BLaER1 treated with 17β-estradiol and CSF1 and Interleukin-3, amounts not matched to agents 10 nM and 100 nM (cell line): ENCODE results near the gene VGLL4.
A peak's percentile ranks its signal among the peaks of the same experiment; 100 is the strongest.

Experiments used
- H3K27ac ChIP-seq, 11 experiments: shearing (Covaris generic); formaldehyde crosslinking; 2 replicates each; pipeline ENCODE4 v1.8.1; 2022
- H3K27me3 ChIP-seq, 11 experiments: shearing (Covaris generic); formaldehyde crosslinking; 2 replicates each; pipeline ENCODE4 v1.8.1; 2022
- H3K36me3 ChIP-seq, 11 experiments: shearing (Covaris generic); formaldehyde crosslinking; 2 replicates each; pipeline ENCODE4 v1.8.1; 2022
- H3K4me1 ChIP-seq, 10 experiments: shearing (Covaris generic); formaldehyde crosslinking; 2 replicates each; pipeline ENCODE4 v1.8.1; 2022
- H3K4me2 ChIP-seq, 11 experiments: shearing (Covaris generic); formaldehyde crosslinking; 2 replicates each; pipeline ENCODE4 v1.8.1; 2022
- H3K4me3 ChIP-seq, 10 experiments: shearing (Covaris generic); formaldehyde crosslinking; 2 replicates each; pipeline ENCODE4 v1.8.1; 2022
- H3K9ac ChIP-seq, 11 experiments: shearing (Covaris generic); formaldehyde crosslinking; 2 replicates each; pipeline ENCODE4 v1.8.1; 2022
- H3K9me3 ChIP-seq, 11 experiments: shearing (Covaris generic); formaldehyde crosslinking; replicated peaks in 1 of 11; 2 replicates each; pipeline ENCODE4 v1.8.1; 2022
- H4K20me1 ChIP-seq, 11 experiments: shearing (Covaris generic); formaldehyde crosslinking; 2 replicates each; pipeline ENCODE4 v1.8.1; 2022
- Cebpa-rat ChIP-seq, 11 experiments: shearing (Covaris generic); IDR thresholded peaks; 2 replicates each; pipeline ENCODE4 v1.8.1; 2022

Gene VGLL4

GRCh38 chr3:11619461-11619860 is 24.3 kb downstream of the VGLL4 start:
- Histone ChIP-seq H3K27me3 (no peaks in the 10 kb centered on the region), H3K27ac (no peak overlapping the region), H3K4me2 (peak overlapping the region in 9 of 11 experiments; percentile 2 to 43 (median 39); a peak in 11 of 22 replicates), H4K20me1 (peaks cover 99 to 100% (median 100%) of the 10 kb centered on the region in 11 experiments), H3K4me1 (peaks cover 20 to 52% (median 37%) of the 10 kb centered on the region in 10 experiments), H3K4me3 (no peak overlapping the region), H3K36me3 (peaks cover 2 to 91% (median 46%) of the 10 kb centered on the region in 11 experiments; a peak in 19 of 22 replicates), H3K9ac (no peak overlapping the region), H3K9me3 (peaks cover 0 to 19% (median 7%) of the 10 kb centered on the region in 11 experiments; a peak in 8 of 22 replicates)
- peak in 1 of 11 experiments; percentile 42; a peak in 2 of 22 replicates for TF ChIP-seq Cebpa-rat (IDR thresholded peaks at IDR 0.05)

- no peaks in the 10 kb centered on the region for H3K27me3 ChIP-seq
- H3K4me3 ChIP-seq: no peak overlapping the region
- H3K27ac ChIP-seq: no peak overlapping the region; a peak in 1 of 22 replicates
- H3K36me3 ChIP-seq: peaks cover 7 to 91% (median 46%) of the 10 kb centered on the region in 11 experiments; a peak in 21 of 22 replicates
- peaks cover 0 to 13% (median 3%) of the 10 kb centered on the region in 11 experiments; a peak in 5 of 22 replicates for H3K9me3 ChIP-seq
- no peak overlapping the region for H3K9ac ChIP-seq
- peaks cover 18 to 47% (median 34%) of the 10 kb centered on the region in 10 experiments for H3K4me1 ChIP-seq
- TF ChIP-seq Cebpa-rat (IDR thresholded peaks at IDR 0.05): no peak
- H4K20me1 ChIP-seq: peaks cover 99 to 100% (median 100%) of the 10 kb centered on the region in 11 experiments
- peak overlapping the region in 4 of 11 experiments; percentile 2 to 49 (median 10); a peak in 7 of 22 replicates for H3K4me2 ChIP-seq
Measured at GRCh38 chr3:11618904-11619303, 24.8 kb downstream of the VGLL4 start.

GRCh38 chr3:11616551-11616950 is 27.2 kb downstream of the VGLL4 start:
- H3K4me1 ChIP-seq: peaks cover 20 to 33% (median 27%) of the 10 kb centered on the region in 10 experiments; a peak in 19 of 20 replicates
- peaks cover 99 to 100% (median 100%) of the 10 kb centered on the region in 11 experiments for H4K20me1 ChIP-seq
- H3K36me3 ChIP-seq: peaks cover 23 to 91% (median 55%) of the 10 kb centered on the region in 11 experiments
- H3K4me3 ChIP-seq: no peak overlapping the region
- H3K4me2 ChIP-seq: no peak overlapping the region
- H3K9me3 ChIP-seq: no peaks in the 10 kb centered on the region
- no peaks in the 10 kb centered on the region for H3K27me3 ChIP-seq
- TF ChIP-seq Cebpa-rat (IDR thresholded peaks at IDR 0.05): no peak
- H3K27ac ChIP-seq: no peak overlapping the region
- H3K9ac ChIP-seq: no peak overlapping the region

- H3K36me3 ChIP-seq: peaks cover 27 to 89% (median 67%) of the 10 kb centered on the region in 11 experiments
- peaks cover 3 to 28% (median 19%) of the 10 kb centered on the region in 10 experiments; a peak in 16 of 20 replicates for H3K4me1 ChIP-seq
- H3K4me2 ChIP-seq: no peak overlapping the region
- no peak overlapping the region for H3K27ac ChIP-seq
- no peaks in the 10 kb centered on the region for H3K27me3 ChIP-seq
- peaks cover 99 to 100% (median 100%) of the 10 kb centered on the region in 11 experiments for H4K20me1 ChIP-seq
- no peak overlapping the region for H3K9ac ChIP-seq
- no peak for TF ChIP-seq Cebpa-rat (IDR thresholded peaks at IDR 0.05)
- no peak overlapping the region for H3K4me3 ChIP-seq
- no peaks in the 10 kb centered on the region for H3K9me3 ChIP-seq
Measured at GRCh38 chr3:11613851-11614487, 29.7 kb downstream of the VGLL4 start.

GRCh38 chr3:11613319-11613718 is 30.4 kb downstream of the VGLL4 start:
- peaks cover 99 to 100% (median 100%) of the 10 kb centered on the region in 11 experiments for H4K20me1 ChIP-seq
- H3K36me3 ChIP-seq: peaks cover 27 to 89% (median 70%) of the 10 kb centered on the region in 11 experiments
- H3K4me2 ChIP-seq: no peak overlapping the region
- no peak overlapping the region for H3K27ac ChIP-seq
- no peaks in the 10 kb centered on the region for H3K9me3 ChIP-seq
- H3K27me3 ChIP-seq: no peaks in the 10 kb centered on the region
- H3K4me3 ChIP-seq: no peak overlapping the region
- no peak overlapping the region for H3K9ac ChIP-seq
- TF ChIP-seq Cebpa-rat (IDR thresholded peaks at IDR 0.05): no peak
- H3K4me1 ChIP-seq: peaks cover 0 to 29% (median 20%) of the 10 kb centered on the region in 10 experiments; a peak in 15 of 20 replicates

GRCh38 chr3:11612515-11613188 is 31.1 kb downstream of the VGLL4 start:
- H3K4me1 ChIP-seq: peaks cover 0 to 35% (median 21%) of the 10 kb centered on the region in 10 experiments; a peak in 16 of 20 replicates
- TF ChIP-seq Cebpa-rat (IDR thresholded peaks at IDR 0.05): no peak

GRCh38 chr3:11611341-11611799 is 32.3 kb downstream of the VGLL4 start:
- Histone ChIP-seq H3K9ac (no peak overlapping the region), H3K4me1 (peaks cover 0 to 35% (median 21%) of the 10 kb centered on the region in 10 experiments; a peak in 15 of 20 replicates), H4K20me1 (peaks cover 100% of the 10 kb centered on the region in 11 experiments), H3K4me3 (no peak overlapping the region), H3K4me2 (no peak overlapping the region), H3K36me3 (peaks cover 37 to 93% (median 77%) of the 10 kb centered on the region in 11 experiments), H3K27me3 (no peaks in the 10 kb centered on the region), H3K9me3 (no peaks in the 10 kb centered on the region; a peak in 1 of 22 replicates), H3K27ac (no peak overlapping the region)
- no peak for TF ChIP-seq Cebpa-rat (IDR thresholded peaks at IDR 0.05)

More at GRCh38 chr3:11612515-11613188, 31.1 kb downstream of the VGLL4 start:
- Histone ChIP-seq H3K9me3 (no peaks in the 10 kb centered on the region), H3K27ac (no peak overlapping the region), H3K9ac (no peak overlapping the region), H4K20me1 (peaks cover 100% of the 10 kb centered on the region in 11 experiments), H3K27me3 (no peaks in the 10 kb centered on the region), H3K4me3 (no peak overlapping the region), H3K4me2 (no peak overlapping the region), H3K36me3 (peaks cover 27 to 93% (median 73%) of the 10 kb centered on the region in 11 experiments)

GRCh38 chr3:11610700-11611275 is 32.9 kb downstream of the VGLL4 start:
- no peak overlapping the region for H3K4me3 ChIP-seq

More at GRCh38 chr3:11610700-11611275, 32.9 kb downstream of the VGLL4 start:
- Histone ChIP-seq H3K9ac (no peak overlapping the region), H3K36me3 (peaks cover 43 to 93% (median 76%) of the 10 kb centered on the region in 11 experiments), H3K9me3 (no peaks in the 10 kb centered on the region; a peak in 1 of 22 replicates), H3K27me3 (no peaks in the 10 kb centered on the region), H3K27ac (no peak overlapping the region), H3K4me2 (0 out of 22 replicates have a peak overlapping the region, but pooled peaks of 1 of the 11 experiments have one; percentile 9), H3K4me1 (peaks cover 0 to 36% (median 23%) of the 10 kb centered on the region in 10 experiments; a peak in 15 of 20 replicates), H4K20me1 (peaks cover 100% of the 10 kb centered on the region in 11 experiments)
- no peak for TF ChIP-seq Cebpa-rat (IDR thresholded peaks at IDR 0.05)
